ENCODE measurements around the gene ENOX1. TPM values are rescaled to one million over a fixed set of nuclear protein-coding genes. Genes with fewer than 3 reads are reported as not detected.

Gene ENOX1
- total RNA-seq, 1 donor from 2014 or later = 0.79 TPM

DNA sequence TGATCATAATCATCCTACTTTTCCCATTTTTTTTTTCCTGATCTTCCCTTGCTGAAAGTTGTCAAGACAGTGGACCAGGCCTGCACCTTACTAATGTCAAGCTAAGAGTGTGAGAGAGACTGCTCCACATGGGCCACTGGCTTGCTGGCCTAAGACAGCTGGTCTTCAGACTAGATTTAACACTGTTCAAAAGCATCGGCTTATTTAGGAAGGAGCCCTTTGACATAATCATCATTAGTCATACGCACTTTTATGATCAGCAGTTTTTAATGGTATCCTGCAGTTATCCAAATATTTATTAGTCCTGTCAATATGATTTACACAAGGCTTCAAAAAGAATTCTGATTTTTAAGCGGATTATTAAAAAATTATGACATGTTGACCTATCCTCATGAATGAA lies 492.8 kb downstream of the ENOX1 start:
- Histone ChIP-seq H3K27me3 (ENCODE audit: control insufficient read depth, insufficient read depth, low read length) (no peaks in the 10 kb centered on the region), H3K4me3 (ENCODE audit: low read depth, low read length) (no peak overlapping the region), H3K36me3 (ENCODE audit: control insufficient read depth, insufficient read depth, low read length) (no peaks in the 10 kb centered on the region)
- TF ChIP-seq, protein P1, sequence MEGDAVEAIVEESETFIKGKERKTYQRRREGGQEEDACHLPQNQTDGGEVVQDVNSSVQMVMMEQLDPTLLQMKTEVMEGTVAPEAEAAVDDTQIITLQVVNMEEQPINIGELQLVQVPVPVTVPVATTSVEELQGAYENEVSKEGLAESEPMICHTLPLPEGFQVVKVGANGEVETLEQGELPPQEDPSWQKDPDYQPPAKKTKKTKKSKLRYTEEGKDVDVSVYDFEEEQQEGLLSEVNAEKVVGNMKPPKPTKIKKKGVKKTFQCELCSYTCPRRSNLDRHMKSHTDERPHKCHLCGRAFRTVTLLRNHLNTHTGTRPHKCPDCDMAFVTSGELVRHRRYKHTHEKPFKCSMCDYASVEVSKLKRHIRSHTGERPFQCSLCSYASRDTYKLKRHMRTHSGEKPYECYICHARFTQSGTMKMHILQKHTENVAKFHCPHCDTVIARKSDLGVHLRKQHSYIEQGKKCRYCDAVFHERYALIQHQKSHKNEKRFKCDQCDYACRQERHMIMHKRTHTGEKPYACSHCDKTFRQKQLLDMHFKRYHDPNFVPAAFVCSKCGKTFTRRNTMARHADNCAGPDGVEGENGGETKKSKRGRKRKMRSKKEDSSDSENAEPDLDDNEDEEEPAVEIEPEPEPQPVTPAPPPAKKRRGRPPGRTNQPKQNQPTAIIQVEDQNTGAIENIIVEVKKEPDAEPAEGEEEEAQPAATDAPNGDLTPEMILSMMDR (IDR thresholded peaks at IDR 0.05; ENCODE audit: insufficient read depth, low read length, severe bottlenecking) = no peak
- DNase-seq (ENCODE audit: low read depth) (no peak), FAIRE-seq (no peak)

DNA sequence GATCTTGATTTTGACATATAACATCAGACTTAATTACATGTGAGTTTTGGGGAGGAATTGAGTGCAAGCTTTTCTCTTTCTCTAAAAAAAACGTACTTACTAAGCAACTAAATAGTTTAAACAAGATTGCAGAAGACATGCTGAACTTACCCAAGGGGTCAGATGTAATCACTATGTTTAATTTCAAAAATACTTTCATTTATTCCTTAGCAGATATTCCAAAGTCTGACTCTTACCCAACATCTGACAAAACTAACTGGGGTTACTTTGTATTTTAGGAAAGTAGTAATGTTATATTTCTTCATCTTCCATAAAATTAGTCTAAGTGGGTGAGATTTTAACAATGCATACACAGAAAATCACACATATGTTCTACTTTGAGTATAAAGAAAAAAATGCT lies 493.2 kb downstream of the ENOX1 start:
- H3K4me3 ChIP-seq (ENCODE audit: low read depth, low read length) = no peak overlapping the region
- H3K36me3 ChIP-seq (ENCODE audit: control insufficient read depth, insufficient read depth, low read length) = no peaks in the 10 kb centered on the region
- TF ChIP-seq, protein P1 (IDR thresholded peaks at IDR 0.05; ENCODE audit: insufficient read depth, low read length, severe bottlenecking) = no peak
- DNase-seq (ENCODE audit: low read depth) (no peak), FAIRE-seq (no peak)
- H3K27me3 ChIP-seq (ENCODE audit: control insufficient read depth, insufficient read depth, low read length) = no peaks in the 10 kb centered on the region

DNA sequence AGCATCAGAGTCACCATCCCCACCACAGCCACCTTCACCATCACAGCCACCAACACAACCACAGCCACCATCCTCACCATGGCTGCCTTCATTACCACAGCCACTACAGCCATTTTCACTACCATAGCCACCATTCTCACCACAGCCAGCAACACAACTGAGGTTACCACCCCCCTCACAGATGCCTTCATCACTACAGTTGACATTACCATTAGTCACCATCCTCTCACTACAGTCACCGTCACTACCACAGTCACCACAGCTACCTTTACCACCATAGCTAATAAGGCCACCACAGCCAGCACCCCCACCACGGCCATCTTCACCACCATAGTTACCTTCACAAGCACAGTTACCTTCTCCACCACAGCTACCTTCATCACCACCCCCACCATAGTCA lies 493.8 kb downstream of the ENOX1 start:
- Histone ChIP-seq H3K27me3 (ENCODE audit: control insufficient read depth, insufficient read depth, low read length) (no peaks in the 10 kb centered on the region), H3K36me3 (ENCODE audit: control insufficient read depth, insufficient read depth, low read length) (no peaks in the 10 kb centered on the region), H3K4me3 (ENCODE audit: low read depth, low read length) (no peak overlapping the region)
- no peak for FAIRE-seq
- TF ChIP-seq, protein P1 (IDR thresholded peaks at IDR 0.05; ENCODE audit: insufficient read depth, low read length, severe bottlenecking) = no peak
- no peak for DNase-seq (ENCODE audit: low read depth)

DNA sequence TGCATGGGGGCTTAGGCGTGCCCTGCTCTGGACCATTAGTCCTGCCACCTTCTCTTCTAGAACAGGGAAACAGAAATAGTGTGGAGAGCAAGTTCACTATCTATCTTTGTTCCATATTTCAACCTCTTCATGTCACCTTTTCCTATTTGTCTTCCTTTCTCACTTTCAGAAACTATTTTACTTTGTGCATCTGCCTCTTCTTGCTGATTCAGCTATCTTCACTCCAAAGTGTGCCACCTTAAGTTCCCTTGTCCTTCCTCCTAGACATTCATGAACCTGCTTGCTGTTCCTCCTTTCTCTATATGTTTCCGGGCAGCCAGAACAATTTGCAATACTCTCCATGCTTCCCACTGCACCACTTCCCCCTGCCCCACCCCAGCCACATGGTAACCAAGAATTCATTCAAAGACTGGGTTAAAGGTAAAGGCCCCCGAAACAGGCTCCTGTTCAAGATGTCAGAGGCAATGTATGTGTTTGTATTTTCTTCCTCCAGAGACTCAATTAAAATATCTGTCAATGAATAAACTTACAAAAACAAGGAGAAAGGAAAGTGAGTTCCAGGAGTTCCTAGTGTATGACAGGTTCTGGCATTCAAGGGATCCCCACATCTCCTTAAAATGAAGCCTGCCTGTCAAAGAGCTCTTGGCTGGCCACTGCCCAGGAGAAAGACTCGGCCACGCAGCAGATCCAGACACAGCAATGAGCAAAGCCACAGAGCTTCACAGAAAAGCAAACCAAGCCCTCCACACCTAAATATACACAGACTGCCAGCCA lies 495.3 kb downstream of the ENOX1 start:
- FAIRE-seq = no peak

DNA sequence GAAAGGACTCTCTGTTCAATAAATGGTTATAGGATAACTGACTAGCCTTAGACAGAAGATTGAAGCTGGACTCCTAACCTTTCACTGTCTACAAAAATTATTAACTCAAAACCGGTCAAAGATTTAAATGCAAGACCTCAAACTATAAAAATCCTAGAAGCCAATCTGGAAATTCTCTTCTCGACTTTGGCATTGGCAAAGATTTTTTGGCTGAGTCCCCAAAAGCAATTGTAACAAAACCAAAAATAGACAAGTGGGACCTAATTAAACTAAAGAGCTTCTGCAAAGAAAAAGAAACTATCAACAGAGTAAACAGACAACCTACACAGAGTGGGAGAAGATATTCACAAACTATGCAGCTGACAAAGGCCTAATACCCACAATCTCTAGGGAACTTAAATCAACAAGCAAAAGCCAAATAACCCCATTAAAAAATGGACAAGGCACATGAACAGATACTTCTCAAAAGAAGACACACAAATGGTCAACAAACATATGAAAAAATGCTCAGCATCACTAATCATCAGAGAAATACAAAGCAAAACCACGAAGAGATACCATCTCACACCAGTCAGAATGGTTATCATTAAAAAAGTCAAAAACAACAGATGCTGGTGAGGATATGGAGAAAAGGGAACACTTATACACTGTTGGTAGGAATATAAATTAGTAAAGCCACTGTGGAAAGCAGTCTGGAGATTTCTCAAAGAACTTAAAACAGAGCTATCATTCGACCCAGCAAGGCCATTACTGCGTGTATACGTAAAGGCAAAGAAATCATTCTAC lies 497.1 kb downstream of the ENOX1 start:
- Histone ChIP-seq H3K27me3 (ENCODE audit: control insufficient read depth, insufficient read depth, low read length) (no peaks in the 10 kb centered on the region), H3K4me3 (ENCODE audit: low read depth, low read length) (no peak overlapping the region), H3K36me3 (ENCODE audit: control insufficient read depth, insufficient read depth, low read length) (no peaks in the 10 kb centered on the region)
- DNase-seq (ENCODE audit: low read depth) (no peak), FAIRE-seq (no peak)
- TF ChIP-seq, protein P1 (IDR thresholded peaks at IDR 0.05; ENCODE audit: insufficient read depth, low read length, severe bottlenecking) = no peak

More for the DNA sequence above, 495.3 kb downstream of the ENOX1 start:
- Histone ChIP-seq H3K36me3 (ENCODE audit: control insufficient read depth, insufficient read depth, low read length) (no peaks in the 10 kb centered on the region), H3K4me3 (ENCODE audit: low read depth, low read length) (no peak overlapping the region), H3K27me3 (ENCODE audit: control insufficient read depth, insufficient read depth, low read length) (no peaks in the 10 kb centered on the region)
- DNase-seq (ENCODE audit: low read depth) = no peak
- TF ChIP-seq, protein P1 (IDR thresholded peaks at IDR 0.05; ENCODE audit: insufficient read depth, low read length, severe bottlenecking) = no peak

All from bronchial epithelial cell (primary cell).